Measurements from ENCODE around the gene TNS3.

The TNS3 gene

DNA sequence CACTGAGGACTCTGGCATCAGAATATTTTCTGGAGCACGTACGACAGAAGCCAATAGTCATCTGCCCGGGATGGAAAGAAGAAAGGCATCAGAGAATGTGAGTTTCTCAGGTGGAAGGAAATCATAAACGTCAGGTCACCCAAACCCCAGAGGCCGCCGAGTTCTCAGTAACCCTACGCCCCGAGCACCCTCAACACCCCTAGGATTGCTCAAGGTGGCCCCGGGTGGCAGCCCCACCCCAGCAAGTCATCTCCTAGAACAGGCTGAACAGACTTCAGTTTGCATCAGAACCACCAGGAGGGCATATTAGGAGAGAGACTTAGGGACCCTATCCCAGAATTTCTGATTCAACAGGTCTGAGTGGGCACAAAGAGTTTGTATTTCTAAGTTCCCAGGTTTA lies 117.6 kb downstream of the TNS3 start:
- in situ Hi-C loops (cut with HindIII; ENCODE audit: low sequenced_read_pairs) = no loop called here
- TF ChIP-seq, protein P1, sequence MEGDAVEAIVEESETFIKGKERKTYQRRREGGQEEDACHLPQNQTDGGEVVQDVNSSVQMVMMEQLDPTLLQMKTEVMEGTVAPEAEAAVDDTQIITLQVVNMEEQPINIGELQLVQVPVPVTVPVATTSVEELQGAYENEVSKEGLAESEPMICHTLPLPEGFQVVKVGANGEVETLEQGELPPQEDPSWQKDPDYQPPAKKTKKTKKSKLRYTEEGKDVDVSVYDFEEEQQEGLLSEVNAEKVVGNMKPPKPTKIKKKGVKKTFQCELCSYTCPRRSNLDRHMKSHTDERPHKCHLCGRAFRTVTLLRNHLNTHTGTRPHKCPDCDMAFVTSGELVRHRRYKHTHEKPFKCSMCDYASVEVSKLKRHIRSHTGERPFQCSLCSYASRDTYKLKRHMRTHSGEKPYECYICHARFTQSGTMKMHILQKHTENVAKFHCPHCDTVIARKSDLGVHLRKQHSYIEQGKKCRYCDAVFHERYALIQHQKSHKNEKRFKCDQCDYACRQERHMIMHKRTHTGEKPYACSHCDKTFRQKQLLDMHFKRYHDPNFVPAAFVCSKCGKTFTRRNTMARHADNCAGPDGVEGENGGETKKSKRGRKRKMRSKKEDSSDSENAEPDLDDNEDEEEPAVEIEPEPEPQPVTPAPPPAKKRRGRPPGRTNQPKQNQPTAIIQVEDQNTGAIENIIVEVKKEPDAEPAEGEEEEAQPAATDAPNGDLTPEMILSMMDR (IDR thresholded peaks at IDR 0.05; ENCODE audit: low read depth, low read length) = no peak

DNA sequence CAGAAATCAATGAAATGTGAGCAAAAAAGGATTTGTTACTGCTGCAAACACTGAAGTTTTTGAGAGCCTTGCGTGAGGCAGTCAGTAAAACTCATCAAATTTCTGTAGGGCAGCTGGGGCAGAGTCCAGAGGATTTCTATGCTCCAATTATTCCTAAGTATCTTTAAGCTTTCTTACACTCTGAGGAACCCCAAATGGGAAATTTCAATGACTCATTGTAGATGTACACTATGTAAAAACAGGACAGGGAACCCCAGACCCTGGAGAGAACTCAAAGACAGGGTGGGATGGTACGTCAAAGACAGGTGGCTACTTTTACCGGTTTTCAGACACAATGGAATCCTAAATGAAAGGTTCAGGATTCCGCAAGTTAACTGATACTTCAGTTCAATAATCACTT lies 120.2 kb downstream of the TNS3 start:
- no peak overlapping the region for H3K4me3 ChIP-seq (ENCODE audit: low read depth, low read length)
- no peak for DNase-seq (ENCODE audit: low read depth, low spot score)
- TF ChIP-seq, protein P1 (IDR thresholded peaks at IDR 0.05; ENCODE audit: low read depth, low read length) = no peak
- in situ Hi-C loops (cut with HindIII; ENCODE audit: low sequenced_read_pairs) = no loop called here

More for the DNA sequence above, 117.6 kb downstream of the TNS3 start:
- H3K4me3 ChIP-seq (ENCODE audit: low read depth, low read length) = no peak overlapping the region
- DNase-seq (ENCODE audit: low read depth, low spot score) = no peak

DNA sequence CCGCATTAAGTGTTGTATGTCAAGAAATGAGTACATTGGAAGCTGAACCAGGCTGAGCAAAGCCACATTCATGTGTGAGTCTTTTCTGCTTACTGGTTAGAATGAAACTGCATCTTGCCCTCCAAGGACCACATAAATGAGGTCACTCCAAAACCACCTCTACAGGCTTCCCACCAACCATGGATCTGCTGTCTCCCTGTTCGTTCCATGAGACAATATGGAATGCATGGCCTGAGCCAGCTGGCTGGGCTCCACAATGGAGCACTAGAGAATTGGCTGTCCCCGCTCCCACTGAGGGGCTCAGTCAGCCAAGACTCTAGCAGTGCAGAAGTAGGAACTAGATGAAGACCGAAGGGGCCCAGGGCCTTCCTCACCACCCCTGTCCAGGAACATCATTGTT lies 120.8 kb downstream of the TNS3 start:
- TF ChIP-seq, protein P1 (IDR thresholded peaks at IDR 0.05; ENCODE audit: low read depth, low read length) = no peak
- no peak overlapping the region for H3K4me3 ChIP-seq (ENCODE audit: low read depth, low read length)
- in situ Hi-C loops (cut with HindIII; ENCODE audit: low sequenced_read_pairs) = no loop called here
- peak; percentile 81 for DNase-seq (ENCODE audit: low read depth, low spot score)

DNA sequence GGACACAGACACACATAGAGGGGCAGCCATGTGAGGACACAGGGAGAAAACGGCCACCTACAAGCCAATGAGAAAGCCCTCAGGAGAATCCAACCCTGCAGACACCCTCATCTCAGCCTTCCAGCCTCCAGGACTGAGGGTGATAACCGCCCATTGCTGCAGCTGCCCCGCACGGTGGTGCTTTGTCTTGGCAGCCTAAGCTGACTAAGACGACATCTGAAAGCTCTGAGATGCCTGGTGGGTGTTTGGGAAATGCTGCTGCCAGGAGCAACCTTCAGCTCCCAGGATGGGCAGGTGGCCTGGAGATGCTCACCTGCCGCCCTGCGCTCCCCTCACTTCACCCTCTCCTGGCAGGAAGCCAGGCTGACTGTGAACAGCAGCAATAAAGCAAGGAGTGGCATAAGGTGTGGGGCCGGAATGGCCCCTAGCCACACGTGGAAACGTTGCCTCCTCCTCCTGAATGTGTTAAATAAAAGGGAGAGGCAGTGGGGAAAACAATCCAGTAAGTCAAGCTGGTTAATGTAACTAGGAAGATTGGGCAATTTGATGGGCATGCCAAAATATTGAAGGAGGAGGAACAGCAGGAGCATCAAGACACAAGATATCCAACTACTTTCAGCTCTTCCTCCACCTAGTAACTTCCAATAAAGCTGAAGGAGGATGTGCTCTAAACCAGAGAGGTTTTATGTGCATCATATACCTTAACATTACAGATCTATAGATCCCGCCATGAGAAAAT lies 121.5 kb downstream of the TNS3 start:
- no peak for DNase-seq (ENCODE audit: low read depth, low spot score)
- in situ Hi-C loops (cut with HindIII; ENCODE audit: low sequenced_read_pairs) = no loop called here
- no peak overlapping the region for H3K4me3 ChIP-seq (ENCODE audit: low read depth, low read length)
- TF ChIP-seq, protein P1 (IDR thresholded peaks at IDR 0.05; ENCODE audit: low read depth, low read length) = no peak

DNA sequence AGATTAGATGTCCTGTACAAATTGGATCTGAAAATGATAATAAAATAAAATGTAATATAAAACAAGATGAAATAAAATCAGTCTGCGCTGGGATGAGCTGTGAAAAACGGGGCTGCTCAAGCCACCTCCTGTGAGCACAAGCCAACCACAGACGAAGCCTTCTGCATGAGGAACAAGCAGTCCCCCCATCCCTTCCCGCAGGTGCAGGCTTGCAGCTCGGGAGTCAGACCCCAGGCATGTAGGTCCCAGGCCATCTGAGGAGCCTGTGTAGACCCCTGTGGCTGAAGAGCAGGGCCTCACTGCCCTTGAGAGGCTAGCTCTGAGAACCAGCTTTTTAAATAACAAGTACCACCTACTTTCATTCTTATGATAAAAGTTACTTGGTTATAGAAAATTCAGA lies 123.4 kb downstream of the TNS3 start:
- no peak overlapping the region for H3K4me3 ChIP-seq (ENCODE audit: low read depth, low read length)
- TF ChIP-seq, protein P1 (IDR thresholded peaks at IDR 0.05; ENCODE audit: low read depth, low read length) = no peak
- in situ Hi-C loops (cut with HindIII; ENCODE audit: low sequenced_read_pairs) = no loop called here
- DNase-seq (ENCODE audit: low read depth, low spot score) = no peak

DNA sequence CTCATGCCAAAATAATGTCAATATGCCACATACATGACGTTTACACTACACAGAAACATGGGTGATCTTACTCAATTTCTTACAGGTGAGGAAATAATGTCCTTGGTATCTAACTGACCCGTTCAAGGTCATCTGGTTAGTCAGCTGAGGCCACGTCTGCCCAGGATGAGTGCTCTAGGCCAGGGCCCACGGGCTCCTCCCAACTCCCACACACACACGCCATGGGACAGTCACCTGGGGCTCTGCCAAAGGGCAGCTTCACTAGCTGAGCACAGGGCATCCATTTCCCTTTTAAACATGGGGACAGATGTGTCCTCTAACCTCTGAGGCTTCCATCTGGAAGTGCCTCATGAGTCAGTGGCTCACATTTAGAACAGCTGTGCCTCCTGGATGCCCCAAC lies 123.9 kb downstream of the TNS3 start:
- DNase-seq (ENCODE audit: low read depth, low spot score) = peak; percentile 92
- in situ Hi-C loops (cut with HindIII; ENCODE audit: low sequenced_read_pairs) = no loop called here
- TF ChIP-seq, protein P1 (IDR thresholded peaks at IDR 0.05; ENCODE audit: low read depth, low read length) = no peak
- H3K4me3 ChIP-seq (ENCODE audit: low read depth, low read length) = no peak overlapping the region
